22Rv1 (cell line): ENCODE results near the gene CCHCR1.

Experiments
- ZFX ChIP-seq: fragments of 450-650 bp; IDR thresholded peaks from 2 replicates; pipeline ENCODE4 v1.6.1; 2017; ENCODE audit warnings: antibody characterized with exemption, borderline replicate concordance
- TF ChIP-seq, protein P1 (sequence below): fragments of 450-650 bp; IDR thresholded peaks from 2 replicates; pipeline ENCODE4 v1.5.1; 2017; ENCODE audit warnings: mild to moderate bottlenecking

DNA sequence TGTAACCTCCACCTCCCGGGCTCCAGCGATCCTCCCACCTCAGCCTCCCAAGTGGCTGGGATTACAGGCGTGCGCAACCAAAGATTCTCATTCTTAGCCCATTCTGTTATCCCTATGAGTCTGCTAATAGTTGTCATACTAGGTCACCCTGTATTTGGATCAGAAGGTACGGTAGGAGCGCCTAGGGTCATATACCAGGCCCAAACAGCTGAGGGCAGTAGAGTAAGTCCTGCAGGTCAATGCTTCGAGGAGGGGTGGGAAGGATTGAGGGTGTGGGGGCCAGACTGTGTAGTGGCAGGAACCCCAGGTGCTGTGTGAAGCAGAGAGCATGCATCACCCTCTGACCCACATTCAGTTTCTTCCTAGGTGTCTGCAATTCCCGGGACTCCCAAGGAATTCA lies 35.6 kb upstream of the CCHCR1 start:
- TF ChIP-seq, protein P1, sequence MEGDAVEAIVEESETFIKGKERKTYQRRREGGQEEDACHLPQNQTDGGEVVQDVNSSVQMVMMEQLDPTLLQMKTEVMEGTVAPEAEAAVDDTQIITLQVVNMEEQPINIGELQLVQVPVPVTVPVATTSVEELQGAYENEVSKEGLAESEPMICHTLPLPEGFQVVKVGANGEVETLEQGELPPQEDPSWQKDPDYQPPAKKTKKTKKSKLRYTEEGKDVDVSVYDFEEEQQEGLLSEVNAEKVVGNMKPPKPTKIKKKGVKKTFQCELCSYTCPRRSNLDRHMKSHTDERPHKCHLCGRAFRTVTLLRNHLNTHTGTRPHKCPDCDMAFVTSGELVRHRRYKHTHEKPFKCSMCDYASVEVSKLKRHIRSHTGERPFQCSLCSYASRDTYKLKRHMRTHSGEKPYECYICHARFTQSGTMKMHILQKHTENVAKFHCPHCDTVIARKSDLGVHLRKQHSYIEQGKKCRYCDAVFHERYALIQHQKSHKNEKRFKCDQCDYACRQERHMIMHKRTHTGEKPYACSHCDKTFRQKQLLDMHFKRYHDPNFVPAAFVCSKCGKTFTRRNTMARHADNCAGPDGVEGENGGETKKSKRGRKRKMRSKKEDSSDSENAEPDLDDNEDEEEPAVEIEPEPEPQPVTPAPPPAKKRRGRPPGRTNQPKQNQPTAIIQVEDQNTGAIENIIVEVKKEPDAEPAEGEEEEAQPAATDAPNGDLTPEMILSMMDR: no peak
- TF ChIP-seq ZFX: no peak
